MM.1S (cell line): ENCODE results near the gene RARB.

ENCODE experiments used
- DNase-seq: peaks from one replicate; pipeline ENCODE4 v3.0.0-alpha.2; 2015
- H2AFZ ChIP-seq: fragments of 300-600 bp; sonication (generic); 2 replicates; pipeline ENCODE4 v1.6.0; 2016; ENCODE audit warnings: antibody characterized with exemption, low read length
- H3F3A ChIP-seq: fragments of 300-600 bp; sonication (generic); 2 replicates; pipeline ENCODE4 v1.6.1; 2016; ENCODE audit warnings: mild to moderate bottlenecking, antibody characterized with exemption, low read length, moderate library complexity, mixed read lengths; ENCODE audit not compliant: insufficient read depth
- H3K27ac ChIP-seq: fragments of 300-600 bp; sonication (generic); 2 replicates; pipeline ENCODE4 v1.5.1; 2016; ENCODE audit warnings: mild to moderate bottlenecking, low read length
- H3K27me3 ChIP-seq: fragments of 300-600 bp; sonication (generic); replicated peaks from 2 replicates; pipeline ENCODE4 v1.6.0; 2016; ENCODE audit warnings: low read length; ENCODE audit not compliant: insufficient read depth
- H3K36me3 ChIP-seq: fragments of 300-600 bp; sonication (generic); replicated peaks from 2 replicates; pipeline ENCODE4 v1.6.1; 2016; ENCODE audit warnings: mild to moderate bottlenecking, low read length, mixed read lengths; ENCODE audit not compliant: insufficient read depth
- H3K4me1 ChIP-seq: fragments of 300-600 bp; sonication (generic); 2 replicates; pipeline ENCODE4 v1.6.1; 2016; ENCODE audit warnings: low read length, mixed read lengths
- H3K4me2 ChIP-seq: fragments of 300-600 bp; sonication (generic); 2 replicates; pipeline ENCODE4 v1.6.0; 2016; ENCODE audit warnings: low read depth, low read length
- H3K4me3 ChIP-seq: fragments of 300-600 bp; sonication (generic); 2 replicates; pipeline ENCODE4 v1.5.1; 2016; ENCODE audit warnings: low read length, mixed read lengths
- H3K79me2 ChIP-seq: fragments of 300-600 bp; sonication (generic); 2 replicates; pipeline ENCODE4 v1.6.1; 2016; ENCODE audit warnings: mixed run types, low read length, mixed read lengths
- H3K9ac ChIP-seq: fragments of 300-600 bp; sonication (generic); 2 replicates; pipeline ENCODE4 v1.6.1; 2016; ENCODE audit warnings: low read length, mixed read lengths
- H3K9me2 ChIP-seq: fragments of 300-600 bp; sonication (generic); replicated peaks from 2 replicates; pipeline ENCODE4 v1.6.1; 2016; ENCODE audit warnings: mild to moderate bottlenecking, low read length, mixed read lengths; ENCODE audit not compliant: insufficient read depth
- H3K9me3 ChIP-seq: fragments of 300-600 bp; sonication (generic); replicated peaks from 2 replicates; pipeline ENCODE4 v1.6.1; 2016; ENCODE audit warnings: mild to moderate bottlenecking, low read length, mixed read lengths; ENCODE audit not compliant: insufficient read depth
- H4K20me1 ChIP-seq: fragments of 300-600 bp; sonication (generic); 2 replicates; pipeline ENCODE4 v1.6.1; 2016; ENCODE audit warnings: mild to moderate bottlenecking, low read length, moderate library complexity, mixed read lengths; ENCODE audit not compliant: insufficient read depth
- CTCF ChIP-seq: fragments of 300-600 bp; sonication (generic); IDR thresholded peaks from 2 replicates; pipeline ENCODE4 v1.5.1; 2016; ENCODE audit warnings: antibody characterized with exemption, low read length, mixed read lengths
- EZH2 ChIP-seq: fragments of 300-600 bp; sonication (generic); optimal IDR thresholded peaks from 2 replicates; pipeline ENCODE3; 2017; ENCODE audit warnings: low read depth, mild to moderate bottlenecking, antibody characterized with exemption, low read length, mixed read lengths
- EZH2phosphoT487 ChIP-seq: fragments of 300-600 bp; sonication (generic); IDR thresholded peaks from 2 replicates; pipeline ENCODE4 v1.6.1; 2018; ENCODE audit warnings: antibody characterized with exemption, low read length

RARB gene

GRCh38 chr3:25527801-25528200 is 99.7 kb downstream of the RARB start:
- Histone ChIP-seq H3K36me3 (no peaks in the 10 kb centered on the region), H3K9me2 (no peaks in the 10 kb centered on the region), H3K4me1 (no peaks in the 10 kb centered on the region), H3K9ac (no peak overlapping the region), H3K4me3 (no peak overlapping the region), H3K79me2 (no peaks in the 10 kb centered on the region), H4K20me1 (no peaks in the 10 kb centered on the region), H3K4me2 (no peak overlapping the region), H3K27me3 (no peaks in the 10 kb centered on the region), H3K27ac (no peak overlapping the region), H3F3A (no peaks in the 10 kb centered on the region), H2AFZ (no peak overlapping the region), H3K9me3 (no peaks in the 10 kb centered on the region)
- DNase-seq, result no peak
- no peak for TF ChIP-seq EZH2phosphoT487
- TF ChIP-seq EZH2, result no peak
- TF ChIP-seq CTCF, result no peak

DNA sequence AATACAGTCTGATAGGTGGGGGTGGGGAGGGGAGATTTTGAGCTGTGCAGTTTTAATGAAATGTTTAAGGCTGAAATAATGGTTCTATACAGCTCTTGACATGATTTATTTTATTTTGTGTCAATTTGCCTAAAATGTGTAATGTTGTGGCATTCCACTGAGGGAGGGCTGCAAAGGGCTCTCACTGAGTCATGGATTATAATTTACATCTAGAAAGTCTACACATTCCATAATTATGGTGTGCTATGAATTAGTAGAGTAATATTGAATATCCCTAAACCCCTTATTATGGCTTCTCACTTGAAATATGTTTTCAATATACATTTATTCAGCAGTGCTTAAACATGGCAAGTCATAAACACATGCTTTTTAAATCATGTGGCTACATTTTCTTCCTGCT is 103.9 kb downstream of the RARB start:
- H3K27me3 ChIP-seq, result no peaks in the 10 kb centered on the region
- H3K9me2 ChIP-seq, result no peaks in the 10 kb centered on the region
- no peak overlapping the region for H3K27ac ChIP-seq
- H3K9ac ChIP-seq, result no peak overlapping the region
- H3K4me3 ChIP-seq, result no peak overlapping the region
- no peaks in the 10 kb centered on the region for H3K4me1 ChIP-seq
- H4K20me1 ChIP-seq, result no peaks in the 10 kb centered on the region
- no peaks in the 10 kb centered on the region for H3K79me2 ChIP-seq
- H3K36me3 ChIP-seq, result no peaks in the 10 kb centered on the region
- H3F3A ChIP-seq, result no peaks in the 10 kb centered on the region
- H3K9me3 ChIP-seq, result no peaks in the 10 kb centered on the region
- no peak overlapping the region for H3K4me2 ChIP-seq
- no peak for DNase-seq
- no peak overlapping the region for H2AFZ ChIP-seq
- no peak for TF ChIP-seq CTCF
- TF ChIP-seq EZH2phosphoT487, result no peak
- TF ChIP-seq EZH2, result no peak

GRCh38 chr3:25532431-25533162 is 104.5 kb downstream of the RARB start:
- H3K9me2 ChIP-seq, result no peaks in the 10 kb centered on the region
- TF ChIP-seq CTCF, result peak; percentile 75
- no peak for TF ChIP-seq EZH2phosphoT487
- no peaks in the 10 kb centered on the region for H3K9me3 ChIP-seq
- H3K4me2 ChIP-seq, result no peak overlapping the region
- H4K20me1 ChIP-seq, result no peaks in the 10 kb centered on the region
- DNase-seq, result peak; percentile 33
- H3K27ac ChIP-seq, result no peak overlapping the region
- H3K4me3 ChIP-seq, result no peak overlapping the region
- H3K36me3 ChIP-seq, result no peaks in the 10 kb centered on the region
- no peak overlapping the region for H3K9ac ChIP-seq
- H3K4me1 ChIP-seq, result no peaks in the 10 kb centered on the region
- H3K79me2 ChIP-seq, result no peaks in the 10 kb centered on the region
- no peak overlapping the region for H2AFZ ChIP-seq
- no peaks in the 10 kb centered on the region for H3F3A ChIP-seq
- H3K27me3 ChIP-seq, result no peaks in the 10 kb centered on the region
